ENCODE measurements around the gene DENND4C.
"Not testable (repeated sequence)": the region's sequence is repeated elsewhere in the genome, so short reads cannot be mapped to it uniquely, and the experiment has no call there.

DENND4C gene

DNA sequence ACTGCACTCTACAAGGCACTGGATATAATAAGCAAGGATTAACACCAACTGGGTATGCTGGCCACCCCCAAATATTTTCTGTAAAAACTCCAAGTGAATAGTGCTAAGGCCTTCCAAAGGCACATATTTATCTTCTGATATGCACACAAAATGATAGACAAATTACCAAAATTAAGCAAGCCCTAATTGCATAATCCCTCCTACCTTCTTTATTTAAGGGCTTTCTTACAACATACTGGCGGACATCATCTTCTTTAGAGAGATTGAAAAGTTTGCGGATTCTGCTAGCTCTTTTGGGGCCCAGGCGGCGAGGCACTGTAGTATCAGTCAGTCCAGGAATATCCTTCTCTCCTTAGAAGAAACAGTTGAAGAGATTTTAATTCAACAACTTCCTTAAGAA lies 147.7 kb downstream of the DENND4C start:
- no peak for DNase-seq

- peak; percentile 10 for DNase-seq
Measured at GRCh38 chr9:19378647-19379046, 148.2 kb downstream of the DENND4C start.

- no peak for DNase-seq
Measured at GRCh38 chr9:19379283-19379682, 148.8 kb downstream of the DENND4C start.

GRCh38 chr9:19379697-19380046 lies 149.2 kb downstream of the DENND4C start:
- DNase-seq = peak; percentile 49

DNA sequence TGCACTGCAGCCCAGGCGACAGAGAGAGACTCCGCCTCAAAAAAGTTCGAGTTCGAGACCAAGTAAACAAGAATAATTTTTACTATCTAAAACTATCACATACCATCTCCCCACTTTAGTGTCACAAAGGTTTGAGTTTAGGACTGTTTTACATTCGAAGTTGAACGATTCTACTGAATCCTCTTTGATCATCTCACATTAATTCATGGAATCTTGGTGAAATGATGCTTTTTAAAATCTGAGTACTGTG lies 150.3 kb downstream of the DENND4C start:
- DNase-seq = no peak

DNA sequence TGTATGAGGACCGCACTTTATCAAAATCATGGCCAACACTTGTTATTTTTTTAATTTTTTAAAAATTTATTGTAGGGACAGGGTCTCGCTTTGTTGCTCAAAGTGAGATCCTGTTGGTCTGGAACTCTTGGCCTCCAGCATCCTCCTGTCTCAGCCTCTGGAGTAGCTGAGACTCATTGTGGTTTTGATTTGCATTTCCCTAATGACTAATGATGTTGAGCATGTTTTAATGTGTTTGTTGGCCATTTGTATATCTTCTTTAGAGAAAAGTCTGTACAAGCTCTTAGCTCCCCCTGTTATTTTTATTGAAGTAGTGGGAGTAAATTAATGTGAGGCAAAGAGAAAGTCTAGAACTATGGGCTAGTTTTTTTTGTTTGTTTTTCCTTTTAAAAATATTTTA lies 151.2 kb downstream of the DENND4C start:
- DNase-seq = no peak

GRCh38 chr9:19385212-19385611 lies 154.7 kb downstream of the DENND4C start:
- not testable (repeated sequence) for DNase-seq

DNA sequence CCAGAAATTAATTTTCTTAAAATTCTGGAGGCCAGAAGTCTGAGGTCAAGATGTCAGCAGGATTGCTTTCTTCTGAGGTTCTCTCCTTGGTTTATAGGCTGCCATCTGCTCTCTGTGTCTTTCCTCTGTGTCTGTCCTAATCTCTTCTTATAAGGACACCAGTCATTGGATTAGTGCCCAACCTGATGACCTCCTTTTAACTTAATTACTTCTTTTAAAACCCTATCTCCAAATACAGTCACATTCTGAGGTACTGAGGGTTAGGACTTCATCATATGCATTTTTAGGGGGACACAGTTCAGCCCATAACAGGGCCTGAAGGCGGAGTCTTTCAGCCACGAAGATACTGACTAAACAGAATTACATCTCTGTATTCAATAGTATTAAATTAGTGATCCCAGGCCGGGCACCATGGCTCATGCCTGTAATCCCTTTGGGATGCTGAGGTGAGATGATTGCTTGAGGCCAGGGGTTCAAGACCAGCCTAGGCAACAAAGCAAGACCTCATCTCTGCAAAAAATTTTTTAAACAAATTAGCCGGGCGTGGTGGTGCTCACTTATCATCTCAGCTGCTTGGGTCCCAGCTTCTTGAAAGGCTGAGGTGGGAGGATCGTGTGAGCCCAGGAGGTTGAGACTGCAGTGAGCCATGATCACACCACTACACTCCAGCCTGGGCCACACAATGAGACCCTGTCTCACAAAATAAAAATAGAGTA lies 155.5 kb downstream of the DENND4C start:
- no peak for DNase-seq

- DNase-seq = no peak
Measured at GRCh38 chr9:19386502-19387044, 156.1 kb downstream of the DENND4C start.

DNA sequence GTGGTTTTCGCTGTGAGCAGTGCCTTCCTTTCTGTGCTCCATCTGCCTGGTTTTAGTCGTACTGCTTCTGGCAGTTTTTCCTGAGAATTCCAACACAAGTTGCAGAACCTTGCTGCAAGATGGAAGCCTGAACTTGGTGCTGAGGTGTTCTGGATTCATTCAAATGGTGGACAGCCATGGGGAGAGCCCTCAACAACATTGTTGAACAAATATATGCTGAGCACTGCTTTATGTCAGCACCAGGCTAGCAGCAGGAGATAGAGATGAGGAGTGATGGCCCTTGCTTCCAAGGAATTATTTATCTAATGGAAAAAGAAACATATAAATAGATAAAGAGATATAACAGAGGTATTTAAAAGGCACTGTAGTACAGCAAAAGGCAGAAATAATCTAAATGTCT lies 156.8 kb downstream of the DENND4C start:
- DNase-seq = no peak

- DNase-seq = not testable (repeated sequence)
Measured at GRCh38 chr9:19389539-19389938, 159.0 kb downstream of the DENND4C start.

DNA sequence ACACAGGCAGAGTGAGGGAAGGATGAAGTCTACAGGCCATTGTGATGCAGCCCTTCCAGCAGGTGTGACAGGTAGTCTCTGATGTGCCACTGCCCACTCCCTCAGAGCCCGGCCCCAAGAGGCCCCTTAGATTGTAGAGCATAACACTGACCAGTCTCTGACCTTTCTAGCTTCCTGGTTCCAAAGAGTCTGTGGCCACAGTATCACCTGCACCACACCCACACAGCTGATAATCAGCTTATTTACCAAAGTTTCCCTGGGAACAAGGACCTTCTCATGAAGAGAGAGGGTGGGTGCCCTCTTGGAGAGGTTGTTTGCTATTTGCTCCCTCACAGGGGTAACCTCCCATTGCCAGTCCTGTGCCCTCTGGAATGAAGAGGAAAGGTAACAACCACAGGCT lies 167.4 kb downstream of the DENND4C start:
- DNase-seq = no peak

GRCh38 chr9:19403231-19403630 lies 172.7 kb downstream of the DENND4C start:
- DNase-seq = not testable (repeated sequence)

DNA sequence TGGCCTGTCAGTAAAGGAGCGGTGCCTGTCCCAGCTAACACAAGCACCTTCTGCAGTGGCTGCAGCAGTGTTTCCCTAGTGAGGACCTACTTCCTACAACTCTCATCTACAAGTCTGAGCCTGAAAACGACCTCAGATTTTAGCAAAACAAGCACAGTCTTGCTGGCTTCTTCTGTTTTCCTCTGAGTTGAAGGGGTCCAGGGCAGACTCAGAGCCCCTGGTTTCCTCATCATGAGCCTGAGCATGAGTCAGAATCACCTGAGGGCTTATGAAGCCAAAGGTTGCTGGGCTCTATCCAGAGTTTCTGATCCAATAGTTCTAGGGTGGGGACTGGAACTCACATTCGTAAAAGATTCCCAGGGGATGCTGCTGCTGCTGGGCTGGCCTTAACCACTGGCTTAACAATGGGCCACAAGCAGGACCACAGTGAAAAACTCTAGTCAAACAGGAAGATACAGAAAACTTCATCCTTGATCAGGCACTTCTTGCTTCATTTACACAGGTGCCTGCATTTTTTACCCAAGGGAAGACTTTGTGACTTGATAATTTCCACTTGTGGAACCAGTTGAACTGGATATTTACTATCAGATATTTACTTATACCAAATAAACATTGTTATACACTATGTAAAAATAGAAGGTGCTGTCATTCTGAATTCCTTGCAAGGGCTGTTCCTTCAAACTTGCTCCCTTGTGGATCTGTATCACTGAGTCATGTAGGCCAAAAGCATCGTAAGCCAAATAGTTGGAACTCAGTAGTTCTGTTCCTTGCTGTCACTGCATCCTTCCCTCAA lies 174.0 kb downstream of the DENND4C start:
- no peak for DNase-seq

- DNase-seq = no peak
Measured at GRCh38 chr9:19405771-19406170, 175.3 kb downstream of the DENND4C start.

- DNase-seq = peak; percentile 9
Measured at GRCh38 chr9:19408316-19408692, 177.8 kb downstream of the DENND4C start.

GRCh38 chr9:19408693-19409400 lies 178.4 kb downstream of the DENND4C start, which contains the start of gene ACER2:
ACER2 (plus strand) TSS chr9:19409009; CDS start chr9:19409085, 76 bp downstream.
- DNase-seq = peak; percentile 93

GRCh38 chr9:19409401-19410194 lies 179.1 kb downstream of the DENND4C start:
- peak; percentile 5 for DNase-seq

DNA sequence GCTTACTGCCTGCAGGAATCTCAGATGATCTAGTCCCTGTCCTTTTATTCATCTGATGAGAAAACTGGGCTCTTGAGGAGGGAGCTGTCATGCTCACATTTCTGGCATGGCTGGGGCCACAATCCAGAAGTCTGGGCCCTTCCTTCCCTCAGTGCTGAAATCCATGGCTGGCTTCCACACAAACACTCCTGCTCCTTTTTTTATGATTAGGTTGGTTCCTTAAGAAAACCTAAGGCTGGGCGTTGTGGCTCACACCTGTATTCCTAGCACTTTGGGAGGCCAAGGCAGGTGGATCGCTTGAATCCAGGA lies 179.7 kb downstream of the DENND4C start:
- no peak for DNase-seq

- no peak for DNase-seq
Measured at GRCh38 chr9:19410594-19410993, 180.1 kb downstream of the DENND4C start.

DNA sequence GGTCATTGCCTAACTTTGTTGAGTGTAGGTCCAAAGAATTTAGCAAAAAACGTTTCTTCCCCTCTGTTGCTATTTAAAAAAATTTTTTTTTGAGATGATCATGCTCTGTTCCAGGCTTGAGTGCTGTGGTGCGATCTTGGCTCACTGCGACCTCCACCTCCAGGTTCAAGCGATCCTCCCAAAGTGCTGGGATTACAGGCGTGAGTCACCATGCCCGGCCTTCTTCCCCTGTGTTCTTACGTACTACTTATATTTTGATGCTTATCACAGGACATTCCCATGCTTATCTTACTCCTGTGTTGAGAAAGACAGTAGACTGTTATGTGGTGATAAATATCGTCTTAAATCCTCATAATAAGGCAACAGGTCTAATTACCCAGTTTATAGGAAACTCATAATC lies 180.8 kb downstream of the DENND4C start:
- DNase-seq = no peak

DNA sequence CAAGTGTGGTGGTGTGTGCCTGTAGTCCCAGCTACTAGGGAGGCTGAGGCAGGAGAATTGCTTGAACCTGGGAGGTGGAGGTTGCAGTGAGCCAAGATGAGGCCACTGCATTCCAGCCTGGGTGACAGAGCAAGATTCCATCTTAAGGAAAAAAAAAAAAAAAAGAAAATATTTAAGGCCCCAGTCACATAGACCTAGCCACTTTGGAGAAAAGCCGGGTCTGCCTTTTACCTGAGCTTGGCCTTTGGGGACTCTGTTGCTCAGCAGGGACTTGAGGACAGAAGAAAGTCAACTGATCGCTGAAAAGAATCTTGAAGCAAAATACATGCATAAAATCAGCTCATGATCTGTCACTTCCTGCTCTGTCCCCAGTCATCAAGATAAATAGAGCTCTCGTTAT lies 183.0 kb downstream of the DENND4C start:
- not testable (repeated sequence) for DNase-seq

DNA sequence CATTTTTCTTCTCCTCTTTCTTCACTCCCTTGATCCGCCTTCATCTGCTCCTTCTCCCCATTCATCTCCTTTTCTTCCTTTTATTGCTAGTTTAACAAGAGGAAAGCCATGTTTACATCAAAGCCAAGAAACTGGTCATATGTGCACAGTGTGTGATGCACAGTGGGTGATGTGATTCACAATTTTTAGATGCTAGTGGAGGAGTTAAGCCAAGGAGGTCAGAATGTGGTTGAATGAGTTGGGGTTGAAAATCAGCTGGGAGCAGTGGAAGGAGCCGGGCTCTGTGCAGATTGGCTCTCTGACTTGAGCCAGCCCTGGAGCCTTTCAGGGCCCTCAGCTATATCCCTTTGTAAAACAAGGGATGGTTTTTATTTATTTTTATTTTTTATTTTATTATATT lies 185.7 kb downstream of the DENND4C start:
- DNase-seq = no peak
